ENCODE results near the gene OASL. TPM values are rescaled to one million over a fixed set of nuclear protein-coding genes. Genes with fewer than 3 reads are reported as not detected.
"Not testable (repeated sequence)": the region's sequence is repeated elsewhere in the genome, so short reads cannot be mapped to it uniquely, and the experiment has no call there.

Gene OASL
- total and polyA plus RNA-seq, 2 of the 4 experiments (the other 2 are of a cell fraction), result under 0.01 to 0.05 TPM

GRCh38 chr12:121047400-121047799, 8.4 kb upstream of the OASL start:
- H2BK120ac ChIP-seq (ENCODE audit: low read depth, low read length); dilution Hi-C loops (cut with HindIII; ENCODE audit: low sequenced_read_pairs, unreplicated experiment); H3K9me1 ChIP-seq (ENCODE audit: insufficient read depth, low read length); H2BK5ac ChIP-seq (ENCODE audit: low read depth, low read length, poor library complexity, severe bottlenecking); H3K4me1 ChIP-seq (ENCODE audit: control insufficient read depth, insufficient read depth, low read length); H4K20me1 ChIP-seq (ENCODE audit: insufficient read depth, low read length); H3K9me3 ChIP-seq (ENCODE audit: control insufficient read depth, insufficient read depth, low read length); H2BK15ac ChIP-seq (ENCODE audit: low read depth, low read length); H4K5ac ChIP-seq (ENCODE audit: low read depth, low read length); H3K4me3 ChIP-seq (ENCODE audit: insufficient read depth, low read depth, low read length); ATAC-seq (ENCODE audit: low read depth); H3K27ac ChIP-seq (ENCODE audit: insufficient read depth, low read length); in situ Hi-C loops (cut with MboI; ENCODE audit: low sequenced_read_pairs); H2AK9ac ChIP-seq (replicated peaks; ENCODE audit: low read depth, low read length, poor library complexity); H4K8ac ChIP-seq (ENCODE audit: low read depth in 2 of 2, low read length in 2 of 2); H3K18ac ChIP-seq (ENCODE audit: low read depth, low read length); H3K56ac ChIP-seq (ENCODE audit: extremely low read depth, insufficient read depth, low read length); H3K23ac ChIP-seq (ENCODE audit: low read depth, low read length); intact Hi-C loops (cut with micrococcal nuclease); DNase-seq; POLR2A ChIA-PET (ENCODE audit: unreplicated experiment); CTCF ChIA-PET; H4K91ac ChIP-seq (ENCODE audit: insufficient read depth, low read depth, low read length); H2BK20ac ChIP-seq (ENCODE audit: low read depth, low read length); H2AFZ ChIP-seq (replicated peaks; ENCODE audit: low read length, poor library complexity); H3K4ac ChIP-seq (ENCODE audit: low read depth, low read length); H3K9ac ChIP-seq (ENCODE audit: low read depth, low read length); BruUV-seq (replicated peaks); H3K4me2 ChIP-seq (ENCODE audit: low read depth, low read length); H2AK5ac ChIP-seq (ENCODE audit: low read depth, low read length); H3K36me3 ChIP-seq (ENCODE audit: control insufficient read depth, insufficient read depth, low read length); H3K79me1 ChIP-seq (ENCODE audit: low read depth in 1 of 2, low read length in 2 of 2); H3K14ac ChIP-seq (replicated peaks; ENCODE audit: low read depth, low read length): not testable (repeated sequence)
- peaks cover 12% of the 10 kb centered on the region for H3K27me3 ChIP-seq (ENCODE audit: control insufficient read depth, insufficient read depth, low read length)
- no CpG with 5 or more reads among the region's 12 CpGs for WGBS, 2 experiments (ENCODE audit: extremely low coverage in 2 of 2, insufficient read length in 1 of 2)

All from IMR-90 (cell line).